Measurements from ENCODE around the gene YKT6.
"Not testable (repeated sequence)": the region's sequence is repeated elsewhere in the genome, so short reads cannot be mapped to it uniquely, and the experiment has no call there.

YKT6 gene

GRCh38 chr7:44200699-44201461 lies at the start of gene YKT6:
TSS of gene YKT6 (plus strand) at chr7:44200978. CDS start at chr7:44201136, 158 bp downstream.
- peak; percentile 84 to 92 for DNase-seq

- no peak for DNase-seq
These were observed 48.8 kb upstream of the YKT6 start for GRCh38 chr7:44151956-44152355.

GRCh38 chr7:44152971-44153947 lies 47.5 kb upstream of the YKT6 start:
- no peak for DNase-seq

- DNase-seq, result no peak
These were observed 46.8 kb upstream of the YKT6 start for GRCh38 chr7:44153948-44154335.

GRCh38 chr7:44154703-44155102 lies 46.1 kb upstream of the YKT6 start:
- DNase-seq, result no peak

GRCh38 chr7:44155191-44156185 lies 45.3 kb upstream of the YKT6 start:
- no peak for DNase-seq

- no peak for DNase-seq
These were observed 44.2 kb upstream of the YKT6 start for GRCh38 chr7:44156453-44157010.

- DNase-seq, result no peak
These were observed 43.4 kb upstream of the YKT6 start for GRCh38 chr7:44157116-44158080.

GRCh38 chr7:44158096-44158872 lies 42.5 kb upstream of the YKT6 start:
- no peak for DNase-seq

- DNase-seq, result no peak
These were observed 41.7 kb upstream of the YKT6 start for GRCh38 chr7:44158873-44159631.

- DNase-seq, result no peak
These were observed 40.8 kb upstream of the YKT6 start for GRCh38 chr7:44159824-44160630.

- DNase-seq, result no peak
These were observed 39.4 kb upstream of the YKT6 start for GRCh38 chr7:44161371-44161770.

- DNase-seq, result no peak
These were observed 38.6 kb upstream of the YKT6 start for GRCh38 chr7:44162179-44162578.

GRCh38 chr7:44162785-44163395 lies 37.9 kb upstream of the YKT6 start:
- no peak for DNase-seq

GRCh38 chr7:44163591-44163990 lies 37.2 kb upstream of the YKT6 start:
- peak in 1 of 2 experiments; percentile 14 for DNase-seq

- no peak for DNase-seq
These were observed 32.9 kb upstream of the YKT6 start for GRCh38 chr7:44167920-44168319.

GRCh38 chr7:44171901-44172300 lies 28.9 kb upstream of the YKT6 start:
- not testable (repeated sequence) for DNase-seq

- no peak for DNase-seq
These were observed 28.4 kb upstream of the YKT6 start for GRCh38 chr7:44172352-44172751.
